Measurements from ENCODE around the gene AP3B1. TPM values are rescaled to one million over a fixed set of nuclear protein-coding genes. Genes with fewer than 3 reads are reported as not detected.

The AP3B1 gene
- total and polyA plus RNA-seq, 2 donors (not counting 1 experiment from before 2014, with no cell fraction given): 26.8 to 58.9 TPM

DNA sequence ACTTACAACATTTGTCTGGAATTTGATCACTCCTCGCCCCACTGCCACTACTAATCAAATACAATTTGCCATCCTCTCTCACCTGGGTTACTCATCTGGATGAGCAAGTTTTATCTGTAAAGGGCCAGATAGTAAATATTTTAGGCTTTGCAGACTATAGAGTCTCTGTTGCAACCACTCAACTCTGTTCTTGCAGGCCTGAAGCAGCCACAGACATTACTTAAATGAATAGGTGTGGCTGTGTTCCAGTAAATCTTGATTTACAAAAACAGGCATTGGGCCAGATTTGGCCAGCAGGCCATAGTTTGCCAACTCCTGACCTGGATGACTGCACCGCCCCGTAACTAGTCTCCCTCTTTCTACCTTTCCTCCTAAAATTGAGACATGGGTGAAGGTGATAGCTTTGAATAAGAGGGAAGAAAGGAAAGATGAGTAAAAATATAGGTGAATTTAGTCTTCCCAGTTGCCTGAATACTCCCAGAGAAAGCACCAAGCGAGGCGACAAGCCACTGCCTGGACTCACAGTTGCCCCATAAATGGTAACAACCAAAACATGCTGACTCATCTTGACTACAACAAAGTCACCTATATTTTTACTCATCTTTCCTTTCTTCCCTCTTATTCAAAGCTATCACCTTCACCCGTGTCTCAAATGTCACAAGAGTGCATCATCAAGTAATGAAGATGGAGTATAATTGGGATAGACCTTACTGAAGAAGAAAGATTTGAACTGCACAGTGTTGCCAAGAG, 33.4 kb upstream of the AP3B1 start:
- intact Hi-C loops (cut with micrococcal nuclease): no loop called here
- ChIA-PET CTCF (no interaction called here), POLR2A (no interaction called here)
- H3K4me3 Mint-ChIP-seq: no peak overlapping the region
- Histone ChIP-seq H2AFZ (ENCODE audit: insufficient read depth, low read depth, low read length, poor library complexity, severe bottlenecking) (no peak overlapping the region), H3K9me3 (ENCODE audit: control extremely low read depth in 1 of 3, control insufficient read depth in 2 of 3, insufficient read depth in 1 of 3, low read length in 2 of 3) (no peaks in the 10 kb centered on the region), H3K79me2 (ENCODE audit: control insufficient read depth, insufficient read depth, low read length) (no peaks in the 10 kb centered on the region), H3K36me3 (replicated peaks in 1 of 2; ENCODE audit: control extremely low read depth in 1 of 2, control insufficient read depth in 1 of 2, extremely low read depth in 1 of 2, insufficient read depth in 2 of 2, low read length in 1 of 2) (no peaks in the 10 kb centered on the region), H4K20me1 (ENCODE audit: control insufficient read depth, insufficient read depth, low read length, poor library complexity, severe bottlenecking) (no peaks in the 10 kb centered on the region), H3K27ac (ENCODE audit: low read length in 2 of 2) (no peak overlapping the region), H3K4me3 (ENCODE audit: control extremely low read depth in 1 of 5, extremely low read depth in 1 of 5, insufficient read depth in 1 of 5, low read depth in 2 of 5, low read length in 4 of 5) (no peak overlapping the region), H3K27me3 (replicated peaks in 1 of 4; ENCODE audit: control extremely low read depth in 1 of 4, control insufficient read depth in 3 of 4, insufficient read depth in 4 of 4, low read length in 3 of 4) (no peaks in the 10 kb centered on the region), H3K4me1 (ENCODE audit: control insufficient read depth in 2 of 2, insufficient read depth in 2 of 2, low read length in 2 of 2) (no peaks in the 10 kb centered on the region), H3K4me2 (replicated peaks; ENCODE audit: low read depth, low read length, poor library complexity, severe bottlenecking) (no peak overlapping the region), H3K9ac (ENCODE audit: low read length) (no peak overlapping the region)
- DNase-seq (no peak), ATAC-seq (ENCODE audit: low read depth) (no peak)
- TF ChIP-seq EZH2 (IDR thresholded peaks at IDR 0.05; ENCODE audit: borderline replicate concordance, insufficient read depth, low read depth, low read length, poor library complexity, severe bottlenecking) (no peak), CTCF (IDR thresholded peaks at IDR 0.05) (no peak)
- H3K4me1 Mint-ChIP-seq: no peaks in the 10 kb centered on the region
- H3K27ac Mint-ChIP-seq: no peak overlapping the region
- H3K27me3 Mint-ChIP-seq: peaks cover 17% of the 10 kb centered on the region
- no CpG with 5 or more reads among the region's 6 CpGs for WGBS (ENCODE audit: insufficient coverage)
- H3K9me3 Mint-ChIP-seq (ENCODE audit: insufficient read depth): no peaks in the 10 kb centered on the region

GRCh38 chr5:78326930-78327329, 32.4 kb upstream of the AP3B1 start:
- ChIA-PET POLR2A (no interaction called here), CTCF (no interaction called here)
- Histone ChIP-seq H2AFZ (ENCODE audit: insufficient read depth, low read depth, low read length, poor library complexity, severe bottlenecking) (no peak overlapping the region), H4K20me1 (ENCODE audit: control insufficient read depth, insufficient read depth, low read length, poor library complexity, severe bottlenecking) (no peaks in the 10 kb centered on the region), H3K9me3 (ENCODE audit: control extremely low read depth in 1 of 3, control insufficient read depth in 2 of 3, insufficient read depth in 1 of 3, low read length in 2 of 3) (no peaks in the 10 kb centered on the region), H3K79me2 (ENCODE audit: control insufficient read depth, insufficient read depth, low read length) (no peaks in the 10 kb centered on the region), H3K27ac (ENCODE audit: low read length in 2 of 2) (no peak overlapping the region), H3K4me1 (ENCODE audit: control insufficient read depth in 2 of 2, insufficient read depth in 2 of 2, low read length in 2 of 2) (no peaks in the 10 kb centered on the region), H3K27me3 (replicated peaks in 1 of 4; ENCODE audit: control extremely low read depth in 1 of 4, control insufficient read depth in 3 of 4, insufficient read depth in 4 of 4, low read length in 3 of 4) (no peaks in the 10 kb centered on the region), H3K9ac (ENCODE audit: low read length) (no peak overlapping the region), H3K4me2 (replicated peaks; ENCODE audit: low read depth, low read length, poor library complexity, severe bottlenecking) (no peak overlapping the region), H3K36me3 (replicated peaks in 1 of 2; ENCODE audit: control extremely low read depth in 1 of 2, control insufficient read depth in 1 of 2, extremely low read depth in 1 of 2, insufficient read depth in 2 of 2, low read length in 1 of 2) (no peaks in the 10 kb centered on the region), H3K4me3 (ENCODE audit: control extremely low read depth in 1 of 5, extremely low read depth in 1 of 5, insufficient read depth in 1 of 5, low read depth in 2 of 5, low read length in 4 of 5) (no peak overlapping the region)
- H3K4me1 Mint-ChIP-seq: no peaks in the 10 kb centered on the region
- no peak overlapping the region for H3K4me3 Mint-ChIP-seq
- intact Hi-C loops (cut with micrococcal nuclease): no loop called here
- 95% methylated on average over 3 of the region's 3 CpGs for WGBS (ENCODE audit: insufficient coverage)
- no peak for TF ChIP-seq EZH2 (IDR thresholded peaks at IDR 0.05; ENCODE audit: borderline replicate concordance, insufficient read depth, low read depth, low read length, poor library complexity, severe bottlenecking)
- no peak for TF ChIP-seq CTCF (IDR thresholded peaks at IDR 0.05)
- DNase-seq (no peak), ATAC-seq (ENCODE audit: low read depth) (no peak)
- no peaks in the 10 kb centered on the region for H3K9me3 Mint-ChIP-seq (ENCODE audit: insufficient read depth)
- H3K27ac Mint-ChIP-seq: no peak overlapping the region
- H3K27me3 Mint-ChIP-seq: peaks cover 17% of the 10 kb centered on the region
